ENCODE results near the gene PRORP.

DNA sequence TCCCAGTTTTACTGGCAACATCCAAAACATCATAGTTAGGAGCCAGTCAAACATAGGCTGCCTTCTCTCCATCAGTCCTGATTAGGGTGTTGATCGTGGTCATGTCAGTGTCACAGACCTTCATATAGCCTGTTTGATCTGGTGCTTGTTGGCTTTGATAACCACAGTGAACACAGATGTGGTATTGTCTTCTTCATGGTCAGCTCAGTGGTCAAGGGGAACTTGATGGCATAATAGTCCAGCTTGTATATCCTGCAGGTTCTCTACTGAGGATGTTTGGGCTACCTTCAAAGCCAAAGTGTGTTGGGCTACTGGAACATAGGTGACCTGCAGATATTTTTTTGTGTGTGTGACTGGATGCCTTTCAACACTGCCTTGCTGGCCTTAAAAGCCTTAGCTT, 21.7 kb downstream of the PRORP start:
- TF ChIP-seq, protein P1, sequence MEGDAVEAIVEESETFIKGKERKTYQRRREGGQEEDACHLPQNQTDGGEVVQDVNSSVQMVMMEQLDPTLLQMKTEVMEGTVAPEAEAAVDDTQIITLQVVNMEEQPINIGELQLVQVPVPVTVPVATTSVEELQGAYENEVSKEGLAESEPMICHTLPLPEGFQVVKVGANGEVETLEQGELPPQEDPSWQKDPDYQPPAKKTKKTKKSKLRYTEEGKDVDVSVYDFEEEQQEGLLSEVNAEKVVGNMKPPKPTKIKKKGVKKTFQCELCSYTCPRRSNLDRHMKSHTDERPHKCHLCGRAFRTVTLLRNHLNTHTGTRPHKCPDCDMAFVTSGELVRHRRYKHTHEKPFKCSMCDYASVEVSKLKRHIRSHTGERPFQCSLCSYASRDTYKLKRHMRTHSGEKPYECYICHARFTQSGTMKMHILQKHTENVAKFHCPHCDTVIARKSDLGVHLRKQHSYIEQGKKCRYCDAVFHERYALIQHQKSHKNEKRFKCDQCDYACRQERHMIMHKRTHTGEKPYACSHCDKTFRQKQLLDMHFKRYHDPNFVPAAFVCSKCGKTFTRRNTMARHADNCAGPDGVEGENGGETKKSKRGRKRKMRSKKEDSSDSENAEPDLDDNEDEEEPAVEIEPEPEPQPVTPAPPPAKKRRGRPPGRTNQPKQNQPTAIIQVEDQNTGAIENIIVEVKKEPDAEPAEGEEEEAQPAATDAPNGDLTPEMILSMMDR (IDR thresholded peaks at IDR 0.05), result no peak
- no peak for TF ChIP-seq POLR2A (IDR thresholded peaks at IDR 0.05)
